Memory B cell (primary cell): ENCODE measurements around the gene IQGAP3.

Experiments
- ATAC-seq: fragments of 150-1000 bp; cut with Tn5 transposase; 2 replicates; pipeline ENCODE4 v1.10.0; 2021; ENCODE audit warnings: low read depth, mild to moderate bottlenecking, moderate library complexity
- DNase-seq, 2 donors: peaks; one replicate each; pipeline ENCODE4 v3.0.0; 2022; ENCODE audit warnings: low spot score in 2 of 2
- H3K27ac Mint-ChIP-seq: one replicate; pipeline ENCODE4 v1.8.0; 2022; ENCODE audit warnings: mild to moderate bottlenecking, moderate library complexity, mixed read lengths
- H3K27me3 Mint-ChIP-seq: one replicate; pipeline ENCODE4 v1.8.0; 2022; ENCODE audit warnings: mixed read lengths
- H3K36me3 Mint-ChIP-seq: one replicate; pipeline ENCODE4 v1.8.0; 2022; ENCODE audit warnings: mild to moderate bottlenecking, mixed read lengths
- H3K4me1 Mint-ChIP-seq: one replicate; pipeline ENCODE4 v1.8.0; 2022; ENCODE audit warnings: mixed read lengths
- H3K4me3 Mint-ChIP-seq: one replicate; pipeline ENCODE4 v1.8.0; 2022; ENCODE audit warnings: mild to moderate bottlenecking, moderate library complexity, mixed read lengths
- H3K9me3 Mint-ChIP-seq: one replicate; pipeline ENCODE4 v1.8.0; 2022; ENCODE audit warnings: mixed read lengths

Gene IQGAP3

DNA sequence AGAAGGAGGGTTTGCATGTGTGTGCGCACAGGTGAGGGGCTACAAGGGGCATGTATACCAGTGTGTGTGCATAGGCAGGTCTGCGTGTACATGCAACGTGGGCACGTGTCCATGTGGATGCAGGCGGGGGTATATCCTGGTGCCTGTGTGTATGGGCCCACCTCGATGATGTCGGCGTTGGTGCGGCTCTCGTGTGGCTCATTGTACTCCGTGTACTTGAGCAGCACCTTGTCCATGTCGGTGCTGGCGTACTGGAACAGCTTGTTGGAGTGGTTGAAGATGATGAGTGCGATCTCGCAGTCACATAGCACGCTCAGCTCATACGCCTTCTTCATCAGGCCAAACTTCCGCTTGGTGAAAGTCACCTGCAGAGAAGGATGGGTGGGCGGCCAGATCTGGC, 90.1 kb downstream of the IQGAP3 start:
- ATAC-seq, result no peak
- Mint-ChIP-seq H3K4me1 (peaks cover 48% of the 10 kb centered on the region), H3K27ac (peak overlapping the region; percentile 94), H3K36me3 (peaks cover 31% of the 10 kb centered on the region), H3K27me3 (no peaks in the 10 kb centered on the region), H3K4me3 (no peak overlapping the region), H3K9me3 (no peaks in the 10 kb centered on the region)
- DNase-seq, result no peak

- ATAC-seq (peak; percentile 71), DNase-seq (no peak)
- Mint-ChIP-seq H3K27ac (peak overlapping the region; percentile 94), H3K27me3 (no peaks in the 10 kb centered on the region), H3K9me3 (no peaks in the 10 kb centered on the region), H3K4me3 (peak overlapping the region; percentile 3), H3K36me3 (peaks cover 36% of the 10 kb centered on the region), H3K4me1 (peaks cover 43% of the 10 kb centered on the region)
These were observed 90.8 kb downstream of the IQGAP3 start for GRCh38 chr1:156481527-156481926.

DNA sequence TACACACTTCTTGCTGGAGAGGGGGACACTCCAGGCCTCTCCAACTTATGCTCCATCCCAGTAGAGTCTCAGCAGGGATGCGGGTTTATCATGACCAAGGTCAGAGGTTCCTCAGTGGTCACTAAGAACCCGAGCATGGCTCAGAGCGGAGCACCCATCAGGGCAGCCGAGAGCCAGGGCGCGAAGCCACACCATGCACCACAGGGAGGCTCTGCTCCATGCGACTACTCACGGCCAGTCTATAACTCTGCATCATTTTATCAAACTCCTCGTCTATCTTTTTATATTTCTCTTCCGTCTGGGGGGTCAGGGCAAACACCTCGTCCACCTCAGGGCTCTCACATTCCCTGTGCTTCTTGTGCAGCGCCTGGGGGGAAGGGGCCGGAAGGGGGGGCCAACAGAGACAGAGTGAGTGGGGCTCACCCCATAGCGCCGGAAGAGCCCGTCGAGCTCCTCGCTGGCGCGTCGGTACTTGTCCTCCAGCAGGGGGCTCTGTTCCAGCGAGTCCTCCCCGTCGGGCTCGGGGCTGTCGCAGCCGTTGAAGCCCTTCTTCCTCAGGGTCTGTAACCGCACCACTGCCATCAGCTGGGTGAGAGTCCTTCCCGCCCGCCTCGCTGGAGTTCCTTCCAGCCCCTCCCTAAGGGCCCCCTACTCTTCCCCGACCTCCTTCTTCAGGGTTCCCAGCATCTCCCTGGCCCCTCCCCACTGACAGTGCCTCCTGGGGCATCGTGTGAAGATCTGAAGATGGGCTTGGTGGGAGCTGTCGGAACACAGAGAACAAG, 91.8 kb downstream of the IQGAP3 start:
- H3K4me1 Mint-ChIP-seq, result peaks cover 45% of the 10 kb centered on the region
- H3K27ac Mint-ChIP-seq, result peak overlapping the region; percentile 94
- DNase-seq, result peak; percentile 82
- no peaks in the 10 kb centered on the region for H3K9me3 Mint-ChIP-seq
- peaks cover 40% of the 10 kb centered on the region for H3K36me3 Mint-ChIP-seq
- peak overlapping the region; percentile 39 for H3K4me3 Mint-ChIP-seq
- no peaks in the 10 kb centered on the region for H3K27me3 Mint-ChIP-seq
- peak; percentile 82 for ATAC-seq

DNA sequence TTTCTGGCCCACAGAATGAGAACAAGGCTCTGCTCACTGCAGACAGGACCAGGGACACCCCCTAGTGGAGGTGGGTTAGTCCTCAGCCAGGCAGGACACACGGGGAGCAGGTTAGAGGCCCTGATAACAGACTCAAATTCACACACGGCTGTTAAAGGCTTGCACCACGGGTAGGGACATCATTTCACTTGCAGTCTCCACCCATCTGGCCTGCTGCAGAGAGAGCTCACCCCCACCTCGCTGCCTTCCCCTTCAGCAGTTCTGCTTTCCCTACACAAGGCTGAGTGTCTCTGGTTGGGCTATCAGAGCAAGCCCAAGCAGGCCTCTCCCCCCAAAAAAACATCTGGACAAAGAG, 92.4 kb downstream of the IQGAP3 start:
- no peaks in the 10 kb centered on the region for H3K27me3 Mint-ChIP-seq
- ATAC-seq (peak; percentile 16), DNase-seq (no peak)
- H3K4me1 Mint-ChIP-seq, result peaks cover 45% of the 10 kb centered on the region
- H3K36me3 Mint-ChIP-seq, result peaks cover 41% of the 10 kb centered on the region
- peak overlapping the region; percentile 94 for H3K27ac Mint-ChIP-seq
- no peaks in the 10 kb centered on the region for H3K9me3 Mint-ChIP-seq
- no peak overlapping the region for H3K4me3 Mint-ChIP-seq

- H3K36me3 Mint-ChIP-seq, result peaks cover 44% of the 10 kb centered on the region
- H3K4me3 Mint-ChIP-seq, result no peak overlapping the region
- peak overlapping the region; percentile 62 for H3K27ac Mint-ChIP-seq
These were observed 93.0 kb downstream of the IQGAP3 start for GRCh38 chr1:156479093-156480015.

GRCh38 chr1:156478250-156478627, 94.1 kb downstream of the IQGAP3 start:
- ATAC-seq, result no peak
- no peak for DNase-seq
- H3K27ac Mint-ChIP-seq, result no peak overlapping the region
- H3K9me3 Mint-ChIP-seq, result no peaks in the 10 kb centered on the region
- no peaks in the 10 kb centered on the region for H3K27me3 Mint-ChIP-seq
- H3K4me3 Mint-ChIP-seq, result no peak overlapping the region
- peaks cover 34% of the 10 kb centered on the region for H3K4me1 Mint-ChIP-seq
- H3K36me3 Mint-ChIP-seq, result peaks cover 49% of the 10 kb centered on the region

More at GRCh38 chr1:156479093-156480015, 93.0 kb downstream of the IQGAP3 start:
- DNase-seq (no peak), ATAC-seq (no peak)
- Mint-ChIP-seq H3K9me3 (no peaks in the 10 kb centered on the region), H3K4me1 (peaks cover 42% of the 10 kb centered on the region), H3K27me3 (no peaks in the 10 kb centered on the region)

- Mint-ChIP-seq H3K9me3 (no peaks in the 10 kb centered on the region), H3K4me3 (no peak overlapping the region), H3K4me1 (peaks cover 29% of the 10 kb centered on the region), H3K27ac (peak overlapping the region; percentile 21), H3K36me3 (peaks cover 46% of the 10 kb centered on the region), H3K27me3 (no peaks in the 10 kb centered on the region)
- ATAC-seq, result no peak
- DNase-seq, result no peak
These were observed 94.7 kb downstream of the IQGAP3 start for GRCh38 chr1:156477526-156478249.

GRCh38 chr1:156476501-156477298, 95.7 kb downstream of the IQGAP3 start:
- Mint-ChIP-seq H3K4me1 (peaks cover 20% of the 10 kb centered on the region), H3K27me3 (no peaks in the 10 kb centered on the region), H3K36me3 (peaks cover 40% of the 10 kb centered on the region), H3K9me3 (no peaks in the 10 kb centered on the region), H3K4me3 (no peak overlapping the region), H3K27ac (peak overlapping the region; percentile 21)
- ATAC-seq (no peak), DNase-seq (no peak)

GRCh38 chr1:156475568-156476500, 96.5 kb downstream of the IQGAP3 start:
- Mint-ChIP-seq H3K4me3 (no peak overlapping the region), H3K36me3 (peaks cover 37% of the 10 kb centered on the region), H3K4me1 (peaks cover 12% of the 10 kb centered on the region), H3K27me3 (no peaks in the 10 kb centered on the region), H3K27ac (peak overlapping the region; percentile 21), H3K9me3 (no peaks in the 10 kb centered on the region)
- DNase-seq (no peak), ATAC-seq (no peak)
